NCI-H2227 (cell line): ENCODE data around the gene CWC22.
"Not testable (repeated sequence)": the region's sequence is repeated elsewhere in the genome, so short reads cannot be mapped to it uniquely, and the experiment has no call there.

Experiments used
- DNase-seq: peaks from one replicate; lab custom pipeline; 2025; ENCODE audit not compliant: unreplicated experiment; lab: John Stamatoyannopoulos, UW

CWC22 gene

DNA sequence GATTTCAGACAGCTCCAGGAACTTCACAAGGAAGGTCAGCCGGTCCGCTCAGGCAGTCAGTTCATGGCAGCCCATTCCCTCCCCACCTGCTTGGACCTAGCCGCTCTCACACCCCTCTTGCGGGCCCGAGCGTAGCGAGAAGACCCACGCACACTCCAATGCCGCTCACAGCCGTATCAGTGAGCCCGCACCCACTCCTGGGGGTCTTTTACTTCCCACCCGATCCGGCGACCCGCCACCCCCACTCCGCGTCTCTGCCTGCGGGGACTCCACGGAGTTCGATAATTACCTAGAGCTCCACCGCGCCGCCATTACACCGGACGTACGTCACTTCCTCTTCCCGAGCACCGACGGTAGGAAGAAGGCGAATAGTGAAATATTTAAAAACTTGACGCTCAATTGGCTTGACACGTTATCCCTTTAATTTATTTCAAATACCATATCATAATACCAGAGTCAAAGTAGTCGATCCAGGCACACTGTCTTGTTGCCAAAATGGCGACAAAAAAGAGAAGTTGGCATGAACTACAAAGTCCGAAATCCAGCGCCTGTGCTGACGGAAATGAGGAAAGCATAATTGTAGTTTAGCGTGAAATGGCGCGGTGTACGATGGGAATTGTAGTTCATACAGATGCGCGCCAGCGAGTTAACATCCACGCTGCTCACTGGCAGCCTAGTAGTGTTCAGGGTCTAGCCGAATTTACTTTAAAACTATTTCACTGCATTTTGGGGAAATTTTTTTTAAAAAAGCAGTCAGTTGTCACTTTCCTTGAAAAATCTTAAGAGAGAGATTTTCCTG is at the start of gene CWC22:
TSS of gene CWC22 (minus strand) at position 517 of the 799 bp plus-strand sequence. CDS start 13,956 bp downstream, outside the sequence.
- DNase-seq: peak; percentile 97

GRCh38 chr2:180056367-180057118 is 49.4 kb upstream of the CWC22 start:
- DNase-seq: no peak

DNA sequence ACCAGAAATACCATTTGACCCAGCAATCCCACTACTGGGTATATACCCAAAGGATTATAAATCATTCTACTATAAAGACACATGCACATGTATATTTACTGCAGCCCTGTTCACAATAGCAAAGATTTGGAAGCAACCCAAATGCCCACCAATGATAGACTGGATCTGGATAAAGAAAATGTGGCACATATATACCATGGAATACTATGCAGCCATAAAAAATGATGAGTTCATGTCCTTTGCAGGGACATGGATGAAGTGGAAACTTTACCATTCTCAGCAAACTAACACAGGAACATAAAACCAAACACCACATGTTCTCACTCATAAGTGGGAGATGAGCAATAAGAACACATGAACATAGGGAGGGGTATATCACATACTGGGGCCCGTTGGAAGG is 47.5 kb upstream of the CWC22 start:
- not testable (repeated sequence) for DNase-seq

- no peak for DNase-seq
These were observed 43.1 kb upstream of the CWC22 start for GRCh38 chr2:180050246-180050645.

DNA sequence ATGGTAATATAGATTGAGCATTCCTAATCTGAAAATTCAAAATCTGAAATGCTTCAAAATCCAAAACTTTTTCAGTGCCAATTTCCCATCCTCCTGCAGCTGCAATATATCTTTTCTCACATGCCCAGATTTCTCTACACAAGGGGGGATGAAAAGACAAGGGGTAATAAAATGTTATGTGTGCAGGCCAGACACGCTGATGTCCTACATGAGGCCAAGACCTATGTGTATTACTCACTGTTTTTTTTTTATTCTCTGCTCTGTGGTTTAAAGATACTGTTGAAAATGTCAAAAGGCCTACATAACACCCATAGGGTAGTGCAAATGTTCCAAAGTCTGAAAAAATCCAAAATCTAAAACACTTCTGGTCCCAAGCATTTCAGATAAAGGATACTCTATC is 41.2 kb upstream of the CWC22 start:
- no peak for DNase-seq

DNA sequence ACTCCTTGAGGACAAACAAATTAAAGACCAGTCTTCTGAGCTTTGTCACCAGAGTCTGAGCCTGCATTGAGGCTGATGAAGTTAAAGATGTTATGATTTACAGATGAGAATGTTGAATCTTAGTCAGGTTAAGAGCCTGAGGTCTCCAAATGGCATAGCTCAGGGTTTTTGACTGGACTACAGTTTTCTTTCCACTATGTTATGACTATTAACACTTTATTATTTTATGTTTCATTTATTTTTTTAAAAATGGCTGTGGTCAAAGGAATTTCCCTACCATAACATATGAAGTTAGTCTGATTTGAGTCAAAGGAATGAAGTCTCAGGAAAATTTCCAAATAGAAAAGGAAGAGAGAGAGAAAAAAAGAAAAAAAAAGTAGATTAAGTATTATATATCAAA is 39.7 kb upstream of the CWC22 start:
- no peak for DNase-seq

GRCh38 chr2:180046202-180046601 is 39.1 kb upstream of the CWC22 start:
- DNase-seq: no peak

- DNase-seq: no peak
These were observed 33.2 kb upstream of the CWC22 start for GRCh38 chr2:180040146-180040925.

GRCh38 chr2:180038997-180039396 is 31.9 kb upstream of the CWC22 start:
- no peak for DNase-seq

DNA sequence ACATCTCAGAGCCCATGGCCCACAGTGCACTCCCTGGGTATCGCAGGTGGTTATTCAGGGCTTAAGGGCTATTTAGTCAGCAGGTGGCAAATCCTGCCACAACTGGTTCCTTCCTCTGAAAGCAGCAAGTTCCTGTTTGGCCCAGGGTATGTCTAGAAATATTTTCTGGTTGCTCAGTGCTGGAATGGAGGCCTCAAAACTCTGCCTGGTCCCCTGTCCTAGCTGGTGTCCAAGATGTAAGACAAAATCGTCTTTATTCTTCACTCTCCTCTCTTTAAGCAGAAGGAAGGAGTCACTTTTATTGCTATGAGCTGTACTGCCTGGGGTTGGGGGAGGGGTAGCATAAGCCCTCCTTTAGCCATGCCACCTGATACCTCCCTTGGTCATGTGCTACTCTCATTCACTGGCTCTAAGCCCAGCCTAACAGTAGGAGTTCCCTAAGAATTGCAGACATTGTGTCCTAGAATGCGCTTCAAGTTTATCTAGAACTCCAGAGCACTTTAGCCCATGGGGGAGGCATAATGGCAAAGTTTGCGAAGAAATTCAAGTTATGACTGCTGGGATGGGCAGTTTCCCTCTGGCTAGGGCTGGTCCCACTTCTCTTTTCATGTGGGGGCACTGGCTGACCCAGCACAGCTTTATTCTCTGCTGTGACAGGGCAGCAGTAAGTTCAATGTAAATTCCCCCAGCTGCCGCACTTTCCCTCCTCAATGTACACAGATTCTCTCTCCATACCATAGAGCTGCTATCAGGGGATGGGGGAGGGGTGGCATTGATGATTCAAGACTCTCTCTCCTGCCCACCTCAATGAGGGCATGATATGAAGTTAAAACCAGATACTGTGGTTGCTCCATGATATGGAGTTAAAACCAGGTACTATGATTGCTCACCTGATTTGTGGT is 27.1 kb upstream of the CWC22 start:
- no peak for DNase-seq

DNA sequence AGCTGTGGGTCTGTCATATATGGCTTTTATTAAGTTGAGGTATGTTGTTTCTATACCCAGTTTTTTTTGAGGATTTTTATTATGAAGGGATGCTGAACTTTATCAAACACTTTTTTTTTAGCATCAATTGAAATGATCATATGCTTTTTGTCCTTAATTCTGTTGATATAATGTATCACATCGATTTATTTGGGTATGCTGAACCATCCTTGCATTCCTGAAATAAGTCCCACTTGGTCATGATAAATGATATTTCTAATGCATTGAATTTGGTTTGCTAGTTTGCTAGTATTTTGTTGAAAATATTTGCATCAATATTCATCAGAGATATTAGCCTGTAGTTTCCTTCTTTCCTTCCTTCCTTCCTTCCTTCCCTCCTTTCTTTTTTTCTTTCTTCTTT is 22.5 kb upstream of the CWC22 start:
- no peak for DNase-seq

DNA sequence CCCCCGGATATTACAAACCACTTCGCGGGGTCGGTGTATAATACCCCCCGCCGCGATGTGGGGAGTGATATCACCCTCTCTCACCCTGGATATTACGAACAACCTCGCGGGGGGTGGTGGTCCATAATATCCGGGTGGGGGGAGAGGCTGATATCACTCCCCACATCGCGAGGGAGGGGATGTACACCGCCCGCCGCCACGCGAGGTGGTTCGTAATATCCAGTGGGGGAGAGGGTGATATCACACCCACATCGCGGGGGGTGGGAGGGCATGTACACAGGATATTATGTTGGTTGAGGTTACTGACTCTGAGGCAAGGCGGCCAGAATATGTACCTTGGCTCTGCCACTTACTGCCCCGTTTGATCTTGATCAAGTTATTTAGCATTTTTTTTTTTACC is 14.8 kb upstream of the CWC22 start:
- DNase-seq: no peak

DNA sequence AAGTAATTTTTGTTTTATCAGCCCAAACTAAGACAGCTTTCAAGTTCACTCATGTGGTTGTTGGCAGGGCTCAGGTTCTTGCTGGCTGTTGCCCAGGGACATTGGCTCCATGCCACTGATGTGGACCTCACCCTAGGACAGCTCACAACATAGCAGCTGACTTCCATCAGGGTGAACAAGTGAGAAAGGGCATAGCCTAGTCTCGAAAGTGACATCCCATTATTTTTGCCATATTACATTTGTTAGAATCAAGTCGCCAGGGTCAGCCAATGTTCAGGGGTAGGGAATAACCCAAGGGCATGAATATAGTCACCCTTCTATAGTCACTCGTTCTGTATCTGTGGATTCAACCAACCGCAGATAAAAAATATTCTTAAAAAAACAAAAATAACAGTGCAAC is 10.7 kb upstream of the CWC22 start:
- no peak for DNase-seq

GRCh38 chr2:180016937-180017336 is 9.8 kb upstream of the CWC22 start:
- DNase-seq: no peak

DNA sequence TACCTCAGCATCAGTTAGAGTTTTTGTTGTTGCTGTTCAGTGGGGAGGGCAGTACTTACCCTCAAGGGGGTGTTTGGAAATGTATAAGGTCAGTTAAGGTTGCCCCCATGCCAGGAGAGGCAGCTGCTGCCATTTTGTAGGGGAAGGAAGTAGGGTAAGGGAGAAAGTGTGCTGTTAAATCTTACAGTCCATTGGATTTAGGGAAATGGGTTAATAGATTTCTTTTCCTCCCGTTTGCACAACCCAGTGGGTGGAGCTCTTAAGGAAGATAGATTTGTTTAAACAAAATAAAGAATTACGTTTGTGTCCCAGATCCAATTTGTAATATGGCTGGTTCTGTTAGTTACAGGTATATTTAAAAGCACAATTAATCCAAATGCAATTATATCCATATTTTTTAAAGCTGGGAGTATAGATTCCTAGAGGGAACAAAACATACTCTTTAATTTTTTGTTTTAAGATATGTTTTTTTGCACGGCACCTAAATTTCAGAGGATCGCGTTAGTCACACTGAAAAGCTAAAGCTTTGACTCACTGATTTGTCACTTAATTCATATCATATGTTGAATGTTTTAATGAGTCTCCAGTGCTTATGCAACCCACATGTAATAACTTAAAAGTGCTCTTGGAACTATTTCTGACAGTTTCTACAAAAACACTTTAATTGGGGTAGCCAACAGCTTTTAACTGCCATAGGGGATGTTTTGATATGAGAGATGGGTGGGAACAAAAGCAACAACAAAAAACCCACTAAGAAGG is 9.0 kb upstream of the CWC22 start:
- no peak for DNase-seq

GRCh38 chr2:180012523-180012922 is 5.4 kb upstream of the CWC22 start:
- no peak for DNase-seq

DNA sequence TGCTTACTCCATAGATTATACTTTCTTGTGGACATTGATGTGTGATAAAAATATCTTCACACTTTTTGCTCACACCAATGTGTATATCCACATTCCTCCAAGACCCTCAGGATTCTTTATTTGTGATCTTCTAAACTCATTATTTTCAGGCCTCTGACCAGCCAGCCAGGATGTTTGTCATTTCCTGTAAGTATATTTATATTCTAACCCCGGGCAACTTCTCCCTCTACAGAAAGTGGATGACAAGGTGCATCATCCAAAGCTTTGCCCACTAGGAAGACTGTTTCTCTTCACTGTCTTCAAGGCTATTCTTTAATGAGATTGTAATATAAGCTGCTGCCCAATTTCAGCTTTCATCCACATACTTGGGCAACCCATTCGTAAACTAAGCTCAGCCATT is 3.6 kb upstream of the CWC22 start:
- DNase-seq: no peak

DNA sequence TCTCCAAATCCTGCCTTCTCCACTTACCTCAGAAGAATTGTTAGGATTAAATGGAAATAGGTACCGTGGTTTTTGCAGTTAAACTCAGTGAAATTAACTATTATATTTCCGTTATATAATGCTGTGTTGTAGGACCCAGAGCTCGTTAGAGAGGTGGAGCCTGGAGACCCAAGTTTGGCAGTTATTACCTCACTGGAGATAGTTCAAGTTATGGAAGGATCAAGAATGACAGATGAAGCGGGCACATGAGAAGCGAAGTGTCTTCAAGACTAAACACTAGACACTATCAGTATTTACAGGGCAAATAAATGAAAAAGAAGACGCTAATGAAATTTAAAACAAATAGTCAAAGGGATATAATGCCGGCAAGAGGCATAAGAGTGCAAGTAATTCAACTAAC is 866 bp downstream of the CWC22 start:
- peak; percentile 38 for DNase-seq

GRCh38 chr2:180005465-180005864 is 1.6 kb downstream of the CWC22 start:
- not testable (repeated sequence) for DNase-seq

GRCh38 chr2:180004731-180005130 is 2.4 kb downstream of the CWC22 start:
- DNase-seq: no peak
